22Rv1 (cell line): Measurements from ENCODE around the gene BPIFA2.

Source experiments
- H3K27ac ChIP-seq: fragments of 450-650 bp; 2 replicates; pipeline ENCODE4 v1.5.1; 2017
- ZFX ChIP-seq: fragments of 450-650 bp; IDR thresholded peaks from 2 replicates; pipeline ENCODE4 v1.6.1; 2017; ENCODE audit warnings: antibody characterized with exemption, borderline replicate concordance
- TF ChIP-seq, protein P1 (sequence below): fragments of 450-650 bp; IDR thresholded peaks from 2 replicates; pipeline ENCODE4 v1.5.1; 2017; ENCODE audit warnings: mild to moderate bottlenecking

Gene BPIFA2

DNA sequence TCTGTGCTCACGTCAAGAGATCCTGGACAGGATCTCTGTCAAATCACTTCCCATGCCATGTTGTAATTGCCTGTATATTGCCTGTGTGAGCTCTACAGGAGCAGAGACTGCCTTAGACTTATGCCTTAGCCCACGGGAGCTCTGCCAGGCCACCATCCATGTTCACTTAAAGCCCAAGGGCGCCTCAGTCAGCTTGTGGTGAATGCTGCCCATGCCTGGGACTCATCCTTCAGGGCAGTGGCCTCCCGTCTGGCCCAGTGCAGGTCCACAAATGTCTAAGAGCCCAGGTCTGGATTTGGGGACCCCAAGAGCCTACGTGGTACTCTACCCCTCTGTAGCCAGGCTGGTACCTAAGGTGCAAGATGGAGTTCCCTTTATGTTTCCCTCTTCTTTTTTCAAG, 22.4 kb upstream of the BPIFA2 start:
- no peak overlapping the region for H3K27ac ChIP-seq
- no peak for TF ChIP-seq ZFX
- TF ChIP-seq, protein P1, sequence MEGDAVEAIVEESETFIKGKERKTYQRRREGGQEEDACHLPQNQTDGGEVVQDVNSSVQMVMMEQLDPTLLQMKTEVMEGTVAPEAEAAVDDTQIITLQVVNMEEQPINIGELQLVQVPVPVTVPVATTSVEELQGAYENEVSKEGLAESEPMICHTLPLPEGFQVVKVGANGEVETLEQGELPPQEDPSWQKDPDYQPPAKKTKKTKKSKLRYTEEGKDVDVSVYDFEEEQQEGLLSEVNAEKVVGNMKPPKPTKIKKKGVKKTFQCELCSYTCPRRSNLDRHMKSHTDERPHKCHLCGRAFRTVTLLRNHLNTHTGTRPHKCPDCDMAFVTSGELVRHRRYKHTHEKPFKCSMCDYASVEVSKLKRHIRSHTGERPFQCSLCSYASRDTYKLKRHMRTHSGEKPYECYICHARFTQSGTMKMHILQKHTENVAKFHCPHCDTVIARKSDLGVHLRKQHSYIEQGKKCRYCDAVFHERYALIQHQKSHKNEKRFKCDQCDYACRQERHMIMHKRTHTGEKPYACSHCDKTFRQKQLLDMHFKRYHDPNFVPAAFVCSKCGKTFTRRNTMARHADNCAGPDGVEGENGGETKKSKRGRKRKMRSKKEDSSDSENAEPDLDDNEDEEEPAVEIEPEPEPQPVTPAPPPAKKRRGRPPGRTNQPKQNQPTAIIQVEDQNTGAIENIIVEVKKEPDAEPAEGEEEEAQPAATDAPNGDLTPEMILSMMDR: no peak

DNA sequence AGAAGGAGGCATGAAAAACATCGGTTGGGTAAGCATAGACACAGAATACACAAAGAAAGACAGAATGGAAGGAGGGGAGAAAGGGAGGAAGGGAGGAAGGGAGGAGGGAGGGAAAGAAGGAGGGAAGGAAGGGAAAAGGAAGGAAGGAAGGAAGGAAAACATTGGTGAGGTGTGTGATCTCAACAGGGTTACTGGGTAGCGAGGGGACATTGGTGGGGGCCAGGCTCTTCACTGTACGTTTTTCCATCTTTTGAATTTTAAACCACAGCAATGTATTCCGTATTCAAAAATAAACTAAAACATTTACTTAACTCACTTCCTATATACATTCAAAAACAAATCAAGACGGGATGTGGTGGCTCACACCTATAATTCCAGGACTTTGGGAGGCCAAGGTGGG, 20.7 kb upstream of the BPIFA2 start:
- H3K27ac ChIP-seq: no peak overlapping the region
- TF ChIP-seq ZFX: no peak
- TF ChIP-seq, protein P1: no peak

DNA sequence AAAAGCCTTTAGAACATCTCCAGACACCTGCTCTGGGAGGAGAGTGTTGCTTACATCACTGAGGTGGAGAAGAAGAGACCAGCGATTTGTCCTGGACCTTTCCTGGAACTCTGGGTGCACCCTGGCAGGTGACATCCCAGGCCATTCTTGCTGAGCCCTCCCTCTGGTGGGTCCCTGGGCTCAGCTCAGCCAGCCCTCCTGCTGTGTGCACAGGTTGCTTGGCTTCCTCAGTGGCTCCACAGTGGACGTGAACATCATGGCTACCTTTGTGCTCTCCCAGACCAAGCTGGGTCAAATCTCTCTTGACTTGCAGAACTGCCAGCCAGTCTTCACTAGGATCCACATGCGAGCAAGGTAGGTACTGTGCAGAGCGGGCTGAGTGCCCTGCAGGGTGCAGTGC, 19.9 kb upstream of the BPIFA2 start:
- no peak for TF ChIP-seq ZFX
- TF ChIP-seq, protein P1: no peak
- H3K27ac ChIP-seq: no peak overlapping the region; the same call in 1 of the 2 replicates

DNA sequence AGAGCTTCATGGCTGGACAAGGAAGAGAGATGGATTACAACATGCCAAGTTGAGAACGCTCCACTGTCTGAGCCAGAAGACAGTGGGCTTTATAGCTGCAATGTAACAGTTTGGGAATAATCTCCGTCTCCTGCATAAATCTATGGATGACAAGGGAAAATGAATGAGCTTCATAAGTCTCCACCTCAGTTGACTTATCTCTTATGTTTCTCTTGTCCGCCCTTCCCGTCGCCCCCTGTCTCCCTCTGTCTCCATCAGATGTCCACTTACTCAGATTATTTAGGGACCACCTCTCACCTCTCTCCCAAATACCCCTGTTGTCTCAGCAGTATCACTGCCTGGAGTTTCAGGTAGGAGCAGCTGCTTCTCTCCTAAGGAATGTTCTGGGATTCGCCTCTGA, 13.7 kb upstream of the BPIFA2 start:
- no peak overlapping the region for H3K27ac ChIP-seq
- TF ChIP-seq, protein P1: no peak
- TF ChIP-seq ZFX: no peak

DNA sequence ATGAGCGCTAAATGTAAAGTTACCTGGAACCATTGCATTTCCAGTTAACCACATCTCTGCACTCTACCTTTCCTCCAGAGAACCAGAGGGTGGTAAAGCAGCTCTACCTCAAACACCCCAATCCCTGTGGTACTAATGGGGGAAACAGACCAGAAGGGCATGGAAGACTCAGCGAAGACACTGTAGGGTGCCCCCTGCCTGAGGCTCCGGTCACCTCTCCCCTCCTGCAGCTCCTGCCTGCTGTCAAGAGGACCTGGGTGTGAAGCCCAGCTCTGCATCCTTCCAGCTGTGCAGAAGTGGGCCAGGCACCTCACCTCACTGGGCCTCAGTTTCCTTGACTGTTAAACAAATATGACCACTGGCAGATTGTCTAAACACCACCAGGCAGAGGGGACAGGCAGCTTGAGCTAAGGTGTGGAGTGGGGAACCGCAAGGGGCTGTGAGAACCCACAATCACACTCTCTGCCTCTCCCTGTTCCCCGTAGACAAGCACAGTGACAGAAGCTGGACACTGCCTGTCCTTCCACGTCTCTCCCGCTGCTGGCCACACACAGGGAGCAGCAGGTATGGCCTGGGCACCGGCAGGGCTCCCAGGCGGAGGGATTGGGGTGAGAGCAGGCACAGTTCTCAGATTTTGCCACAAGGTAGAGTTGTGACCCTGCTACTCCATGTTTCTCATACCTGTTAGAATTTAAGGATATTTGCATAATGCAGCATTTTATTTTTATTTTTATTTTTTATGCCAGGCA, 9.1 kb upstream of the BPIFA2 start:
- no peak for TF ChIP-seq ZFX
- TF ChIP-seq, protein P1: no peak
- H3K27ac ChIP-seq: no peak overlapping the region

DNA sequence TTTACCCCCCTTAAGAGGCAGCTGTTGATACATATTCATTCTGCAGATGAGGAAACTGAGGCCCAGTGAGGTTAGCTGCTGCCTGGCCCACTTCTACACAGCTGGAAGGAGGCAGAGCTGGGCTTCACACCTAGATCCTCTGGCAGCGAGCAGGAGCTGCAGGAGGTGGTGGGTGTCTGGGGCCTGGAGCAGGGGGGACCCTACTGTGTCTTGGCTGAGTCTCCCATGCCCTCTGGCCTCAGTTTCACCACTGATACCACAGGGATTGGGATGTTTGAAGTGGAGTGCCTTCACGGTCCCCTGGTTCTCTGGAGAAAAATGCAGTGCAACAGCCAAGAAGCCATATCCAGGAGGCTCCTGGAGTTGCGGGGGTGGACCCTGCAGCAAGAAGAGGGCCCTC, 8.2 kb upstream of the BPIFA2 start:
- TF ChIP-seq ZFX: no peak
- TF ChIP-seq, protein P1: no peak
- no peak overlapping the region for H3K27ac ChIP-seq

DNA sequence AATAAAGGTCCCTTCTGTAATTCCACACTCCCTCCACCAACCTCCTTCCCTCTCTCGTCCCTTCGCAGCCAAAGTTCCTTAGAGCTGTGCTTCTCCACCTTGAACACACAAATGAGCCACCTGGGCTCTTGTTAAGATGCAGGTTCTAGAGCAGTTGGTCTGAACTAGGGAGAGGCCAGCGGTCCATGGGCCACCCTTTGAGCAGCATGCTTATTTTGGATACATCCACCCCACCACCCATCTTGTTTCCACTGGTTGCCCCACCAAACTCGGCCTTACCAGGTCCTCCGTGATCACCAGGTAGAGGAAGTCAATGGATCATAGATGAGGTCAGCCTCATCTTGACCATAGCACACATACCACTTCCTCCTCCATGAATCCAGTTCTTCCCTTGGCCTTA, 7.3 kb upstream of the BPIFA2 start:
- no peak overlapping the region for H3K27ac ChIP-seq
- TF ChIP-seq ZFX: no peak
- TF ChIP-seq, protein P1: no peak
